ENCODE data around the gene MRPL47. TPM values are rescaled to one million over a fixed set of nuclear protein-coding genes. Genes with fewer than 3 reads are reported as not detected.

MRPL47 gene
- total and polyA plus RNA-seq, 2 donors (not counting 1 experiment from before 2014, with no cell fraction given), result 27.6 to 62.4 TPM

- Histone ChIP-seq H3K9me3 (ENCODE audit: control insufficient read depth, insufficient read depth, low read depth, low read length) (no peaks in the 10 kb centered on the region), H3K9ac (ENCODE audit: insufficient read depth, low read length) (no peak overlapping the region), H3K27me3 (ENCODE audit: control insufficient read depth, insufficient read depth, low read length) (no peaks in the 10 kb centered on the region), H2AFZ (ENCODE audit: low read length) (no peak overlapping the region), H3K4me3 (replicated peaks in 1 of 4; ENCODE audit: control extremely low read depth in 1 of 4, insufficient read depth in 1 of 4, low read depth in 3 of 4, low read length in 4 of 4) (no peak overlapping the region), H3K4me1 (ENCODE audit: control insufficient read depth, extremely low read depth, insufficient read depth, low read length) (no peaks in the 10 kb centered on the region), H4K20me1 (ENCODE audit: control insufficient read depth, extremely low read depth, insufficient read depth, low read length) (no peaks in the 10 kb centered on the region), H3K36me3 (ENCODE audit: control insufficient read depth, insufficient read depth, low read length) (no peaks in the 10 kb centered on the region), H3K27ac (ENCODE audit: insufficient read depth, low read length) (no peak overlapping the region), H3K4me2 (ENCODE audit: extremely low read depth, insufficient read depth, low read length) (no peak overlapping the region), H3K79me2 (ENCODE audit: control insufficient read depth, insufficient read depth, low read length) (no peaks in the 10 kb centered on the region)
- TF ChIP-seq, protein P1, sequence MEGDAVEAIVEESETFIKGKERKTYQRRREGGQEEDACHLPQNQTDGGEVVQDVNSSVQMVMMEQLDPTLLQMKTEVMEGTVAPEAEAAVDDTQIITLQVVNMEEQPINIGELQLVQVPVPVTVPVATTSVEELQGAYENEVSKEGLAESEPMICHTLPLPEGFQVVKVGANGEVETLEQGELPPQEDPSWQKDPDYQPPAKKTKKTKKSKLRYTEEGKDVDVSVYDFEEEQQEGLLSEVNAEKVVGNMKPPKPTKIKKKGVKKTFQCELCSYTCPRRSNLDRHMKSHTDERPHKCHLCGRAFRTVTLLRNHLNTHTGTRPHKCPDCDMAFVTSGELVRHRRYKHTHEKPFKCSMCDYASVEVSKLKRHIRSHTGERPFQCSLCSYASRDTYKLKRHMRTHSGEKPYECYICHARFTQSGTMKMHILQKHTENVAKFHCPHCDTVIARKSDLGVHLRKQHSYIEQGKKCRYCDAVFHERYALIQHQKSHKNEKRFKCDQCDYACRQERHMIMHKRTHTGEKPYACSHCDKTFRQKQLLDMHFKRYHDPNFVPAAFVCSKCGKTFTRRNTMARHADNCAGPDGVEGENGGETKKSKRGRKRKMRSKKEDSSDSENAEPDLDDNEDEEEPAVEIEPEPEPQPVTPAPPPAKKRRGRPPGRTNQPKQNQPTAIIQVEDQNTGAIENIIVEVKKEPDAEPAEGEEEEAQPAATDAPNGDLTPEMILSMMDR (conservative IDR thresholded peaks at IDR 0.05 in 1 of 2, IDR thresholded peaks at IDR 0.05 in 1 of 2; ENCODE audit: low read depth in 1 of 2, low read length in 2 of 2), result no peak
- no peak for TF ChIP-seq EZH2 (IDR thresholded peaks at IDR 0.05; ENCODE audit: low read length, missing control alignments)
- no peak for DNase-seq (ENCODE audit: low read depth in 2 of 2)
These were observed 38.4 kb upstream of the MRPL47 start for GRCh38 chr3:179642871-179643270.

DNA sequence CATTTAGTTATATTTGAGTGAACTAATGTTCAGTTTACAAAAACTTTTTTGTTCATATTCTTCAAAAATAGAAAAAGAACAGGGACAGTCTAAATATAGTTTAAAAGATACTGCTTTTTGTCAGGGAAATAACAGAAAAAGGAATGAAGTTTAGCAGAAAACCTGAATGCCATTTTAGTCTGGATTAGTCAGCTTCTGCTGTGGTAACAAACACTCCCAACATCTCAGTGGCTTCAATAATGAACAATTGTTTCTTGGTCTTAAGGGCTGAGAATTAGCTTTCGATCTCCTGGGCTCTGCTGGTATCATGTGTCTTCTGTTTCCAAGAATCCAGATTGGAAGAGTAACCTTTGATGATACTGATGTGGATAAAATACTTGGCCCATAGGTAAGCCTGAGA is 36.0 kb upstream of the MRPL47 start:
- H3K79me2 ChIP-seq (ENCODE audit: control insufficient read depth, insufficient read depth, low read length), result no peaks in the 10 kb centered on the region
- TF ChIP-seq, protein P1 (conservative IDR thresholded peaks at IDR 0.05 in 1 of 2, IDR thresholded peaks at IDR 0.05 in 1 of 2; ENCODE audit: low read depth in 1 of 2, low read length in 2 of 2), result no peak
- TF ChIP-seq EZH2 (IDR thresholded peaks at IDR 0.05; ENCODE audit: low read length, missing control alignments), result no peak
- no peak for DNase-seq (ENCODE audit: low read depth in 2 of 2)
- no peaks in the 10 kb centered on the region for H3K9me3 ChIP-seq (ENCODE audit: control insufficient read depth, insufficient read depth, low read depth, low read length)
- H3K4me2 ChIP-seq (ENCODE audit: extremely low read depth, insufficient read depth, low read length), result no peak overlapping the region
- no peaks in the 10 kb centered on the region for H3K36me3 ChIP-seq (ENCODE audit: control insufficient read depth, insufficient read depth, low read length)
- no peak overlapping the region for H2AFZ ChIP-seq (ENCODE audit: low read length)
- no peaks in the 10 kb centered on the region for H4K20me1 ChIP-seq (ENCODE audit: control insufficient read depth, extremely low read depth, insufficient read depth, low read length)
- no peak overlapping the region for H3K4me3 ChIP-seq (replicated peaks in 1 of 4; ENCODE audit: control extremely low read depth in 1 of 4, insufficient read depth in 1 of 4, low read depth in 3 of 4, low read length in 4 of 4)
- no peaks in the 10 kb centered on the region for H3K4me1 ChIP-seq (ENCODE audit: control insufficient read depth, extremely low read depth, insufficient read depth, low read length)
- H3K27ac ChIP-seq (ENCODE audit: insufficient read depth, low read length), result no peak overlapping the region
- H3K9ac ChIP-seq (ENCODE audit: insufficient read depth, low read length), result no peak overlapping the region
- no peaks in the 10 kb centered on the region for H3K27me3 ChIP-seq (ENCODE audit: control insufficient read depth, insufficient read depth, low read length)

DNA sequence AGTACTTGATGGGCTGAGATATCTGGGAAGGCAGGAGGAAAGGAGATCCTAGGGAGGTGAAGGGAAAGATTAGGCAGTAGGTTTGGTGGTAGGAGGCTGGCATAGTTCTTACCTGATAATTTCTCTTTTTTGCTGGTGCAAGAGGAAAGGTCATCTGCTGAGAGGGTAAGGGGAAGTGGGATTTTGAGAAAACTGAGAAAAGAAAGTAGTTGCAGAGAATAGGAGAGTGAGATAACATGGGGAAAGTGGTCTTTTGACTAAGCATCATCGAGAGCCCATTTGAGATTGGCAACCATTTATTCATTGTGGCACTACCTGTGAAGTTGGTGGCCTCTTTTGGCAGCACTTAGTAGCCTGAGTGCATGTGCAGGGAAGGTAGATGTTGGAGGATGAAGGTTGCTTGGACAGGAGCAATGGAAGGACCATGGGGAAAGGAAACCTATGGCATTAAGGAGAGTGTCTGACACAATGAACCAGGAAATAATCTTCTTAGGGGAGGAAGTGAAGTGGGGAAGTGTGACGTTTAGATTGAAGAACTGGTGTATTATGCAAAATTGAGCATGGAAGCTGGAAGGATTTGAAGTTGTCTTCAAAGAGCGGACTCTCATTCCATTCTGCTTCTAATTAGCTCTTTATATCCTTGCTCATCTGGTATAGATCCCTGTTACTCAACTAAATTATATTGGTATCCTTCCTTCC is 26.5 kb upstream of the MRPL47 start:
- no peak overlapping the region for H3K27ac ChIP-seq (ENCODE audit: insufficient read depth, low read length)
- DNase-seq (ENCODE audit: low read depth in 2 of 2), result no peak
- no peak for TF ChIP-seq EZH2 (IDR thresholded peaks at IDR 0.05; ENCODE audit: low read length, missing control alignments)
- TF ChIP-seq, protein P1 (conservative IDR thresholded peaks at IDR 0.05 in 1 of 2, IDR thresholded peaks at IDR 0.05 in 1 of 2; ENCODE audit: low read depth in 1 of 2, low read length in 2 of 2), result no peak

More for the DNA sequence above, 26.5 kb upstream of the MRPL47 start:
- Histone ChIP-seq H3K4me1 (ENCODE audit: control insufficient read depth, extremely low read depth, insufficient read depth, low read length) (no peaks in the 10 kb centered on the region), H2AFZ (ENCODE audit: low read length) (no peak overlapping the region), H4K20me1 (ENCODE audit: control insufficient read depth, extremely low read depth, insufficient read depth, low read length) (no peaks in the 10 kb centered on the region), H3K9me3 (ENCODE audit: control insufficient read depth, insufficient read depth, low read depth, low read length) (no peaks in the 10 kb centered on the region), H3K4me3 (replicated peaks in 1 of 4; ENCODE audit: control extremely low read depth in 1 of 4, insufficient read depth in 1 of 4, low read depth in 3 of 4, low read length in 4 of 4) (no peak overlapping the region), H3K27me3 (ENCODE audit: control insufficient read depth, insufficient read depth, low read length) (no peaks in the 10 kb centered on the region), H3K9ac (ENCODE audit: insufficient read depth, low read length) (no peak overlapping the region), H3K4me2 (ENCODE audit: extremely low read depth, insufficient read depth, low read length) (no peak overlapping the region), H3K79me2 (ENCODE audit: control insufficient read depth, insufficient read depth, low read length) (no peaks in the 10 kb centered on the region), H3K36me3 (ENCODE audit: control insufficient read depth, insufficient read depth, low read length) (no peaks in the 10 kb centered on the region)
